ENCODE data around the gene PNRC2. TPM values are rescaled to one million over a fixed set of nuclear protein-coding genes. Genes with fewer than 3 reads are reported as not detected.

The PNRC2 gene
- total and polyA plus RNA-seq, 12 donors: 57.6 to 187 (median 136) TPM

DNA sequence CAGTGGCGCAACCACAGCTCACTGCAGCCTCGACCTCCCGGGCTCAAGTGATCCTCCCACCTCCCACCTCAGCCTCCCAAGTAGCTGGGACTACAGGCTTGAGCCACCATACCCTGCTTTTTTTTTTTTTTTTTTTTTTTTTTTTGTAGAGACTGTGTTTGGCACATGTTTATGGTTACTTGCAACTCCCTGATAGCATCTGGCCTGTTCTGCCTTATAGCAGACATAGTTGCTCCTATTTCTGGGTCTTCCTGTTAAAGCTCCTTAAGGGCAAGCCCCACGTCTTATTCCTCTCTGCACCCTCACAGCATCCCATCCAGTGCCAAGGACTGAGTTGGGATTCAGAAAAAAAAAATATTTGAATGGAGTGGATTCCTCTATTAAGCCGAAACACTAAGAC is 29.4 kb upstream of the PNRC2 start:
- TF ChIP-seq POLR2A (IDR thresholded peaks at IDR 0.05): no peak
- TF ChIP-seq, protein P1, sequence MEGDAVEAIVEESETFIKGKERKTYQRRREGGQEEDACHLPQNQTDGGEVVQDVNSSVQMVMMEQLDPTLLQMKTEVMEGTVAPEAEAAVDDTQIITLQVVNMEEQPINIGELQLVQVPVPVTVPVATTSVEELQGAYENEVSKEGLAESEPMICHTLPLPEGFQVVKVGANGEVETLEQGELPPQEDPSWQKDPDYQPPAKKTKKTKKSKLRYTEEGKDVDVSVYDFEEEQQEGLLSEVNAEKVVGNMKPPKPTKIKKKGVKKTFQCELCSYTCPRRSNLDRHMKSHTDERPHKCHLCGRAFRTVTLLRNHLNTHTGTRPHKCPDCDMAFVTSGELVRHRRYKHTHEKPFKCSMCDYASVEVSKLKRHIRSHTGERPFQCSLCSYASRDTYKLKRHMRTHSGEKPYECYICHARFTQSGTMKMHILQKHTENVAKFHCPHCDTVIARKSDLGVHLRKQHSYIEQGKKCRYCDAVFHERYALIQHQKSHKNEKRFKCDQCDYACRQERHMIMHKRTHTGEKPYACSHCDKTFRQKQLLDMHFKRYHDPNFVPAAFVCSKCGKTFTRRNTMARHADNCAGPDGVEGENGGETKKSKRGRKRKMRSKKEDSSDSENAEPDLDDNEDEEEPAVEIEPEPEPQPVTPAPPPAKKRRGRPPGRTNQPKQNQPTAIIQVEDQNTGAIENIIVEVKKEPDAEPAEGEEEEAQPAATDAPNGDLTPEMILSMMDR (IDR thresholded peaks at IDR 0.05): no peak
- H3K9me3 ChIP-seq (replicated peaks in 1 of 3): no peaks in the 10 kb centered on the region
- no peaks in the 10 kb centered on the region for H3K27me3 ChIP-seq
- DNase-seq: no peak
- no peaks in the 10 kb centered on the region for H3K4me1 ChIP-seq (replicated peaks in 1 of 2)
- H3K4me3 ChIP-seq: no peak overlapping the region
- intact Hi-C loops (cut with DNase I): no loop called here
- no peaks in the 10 kb centered on the region for H3K36me3 ChIP-seq (replicated peaks in 1 of 2)
- 82 to 95% (median 85%) methylated on average over 4 to 5 of the region's 5 CpGs for WGBS, 4 donors
- H3K27ac ChIP-seq: no peak overlapping the region

GRCh38 chr1:23930861-23931490 is 28.7 kb upstream of the PNRC2 start:
- Histone ChIP-seq H3K27ac (no peak overlapping the region), H3K27me3 (no peaks in the 10 kb centered on the region), H3K36me3 (replicated peaks in 1 of 2) (no peaks in the 10 kb centered on the region), H3K4me3 (no peak overlapping the region), H3K9me3 (replicated peaks in 1 of 3) (no peaks in the 10 kb centered on the region), H3K4me1 (replicated peaks in 1 of 2) (no peaks in the 10 kb centered on the region)
- no peak for DNase-seq
- TF ChIP-seq, protein P1 (IDR thresholded peaks at IDR 0.05): no peak
- TF ChIP-seq POLR2A (IDR thresholded peaks at IDR 0.05): no peak
- 49 to 57% (median 52%) methylated on average over 11 of the region's 11 CpGs for WGBS, 4 donors
- intact Hi-C loops (cut with DNase I): no loop called here

GRCh38 chr1:23931491-23931880 is 28.1 kb upstream of the PNRC2 start:
- intact Hi-C loops (cut with DNase I): no loop called here
- no peaks in the 10 kb centered on the region for H3K9me3 ChIP-seq (replicated peaks in 1 of 3)
- WGBS, 4 donors: 86 to 95% (median 92%) methylated on average over 1 of the region's 1 CpG
- H3K36me3 ChIP-seq (replicated peaks in 1 of 2): no peaks in the 10 kb centered on the region
- H3K27me3 ChIP-seq: no peaks in the 10 kb centered on the region
- H3K27ac ChIP-seq: no peak overlapping the region
- no peaks in the 10 kb centered on the region for H3K4me1 ChIP-seq (replicated peaks in 1 of 2)
- no peak for TF ChIP-seq POLR2A (IDR thresholded peaks at IDR 0.05)
- TF ChIP-seq, protein P1 (IDR thresholded peaks at IDR 0.05): no peak
- no peak overlapping the region for H3K4me3 ChIP-seq
- no peak for DNase-seq

DNA sequence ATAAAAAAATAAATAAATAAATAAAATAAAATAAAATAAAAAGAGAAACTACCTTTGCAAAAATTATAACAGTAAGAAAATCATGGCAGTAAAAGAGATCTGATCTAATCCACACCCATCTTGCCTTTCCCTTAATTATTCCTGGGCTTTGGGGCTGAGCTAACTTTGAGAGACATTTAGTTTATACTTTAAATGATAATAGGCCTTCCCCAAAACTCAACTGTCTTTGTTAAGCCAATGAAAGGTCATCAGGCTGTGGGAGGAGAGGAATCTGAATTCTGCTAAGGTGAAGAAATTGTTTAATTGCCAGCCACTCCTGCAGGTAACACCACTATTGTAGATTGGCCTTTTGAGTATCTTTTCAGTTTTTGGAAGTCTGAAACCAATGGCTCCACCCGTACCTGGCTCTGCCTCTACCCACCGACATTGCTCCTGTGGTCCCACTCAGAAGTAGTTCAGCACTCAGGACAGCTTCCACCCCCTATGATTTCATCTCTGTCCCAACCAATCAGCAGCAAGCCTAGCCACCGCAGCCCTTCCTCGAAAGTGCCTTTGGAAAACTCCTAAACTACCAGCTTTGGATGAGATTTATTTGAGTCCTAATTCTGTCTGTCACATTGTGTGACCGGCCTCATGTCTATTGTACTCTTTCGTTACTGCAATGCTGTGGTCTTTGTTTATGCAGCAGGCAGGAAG is 23.0 kb upstream of the PNRC2 start:
- WGBS, 4 donors: 59 to 69% (median 65%) methylated on average over 6 of the region's 6 CpGs
- H3K36me3 ChIP-seq (replicated peaks in 1 of 2): no peaks in the 10 kb centered on the region
- no peak for DNase-seq
- H3K4me3 ChIP-seq: no peak overlapping the region
- no peaks in the 10 kb centered on the region for H3K4me1 ChIP-seq (replicated peaks in 1 of 2)
- no peaks in the 10 kb centered on the region for H3K27me3 ChIP-seq
- intact Hi-C loops (cut with DNase I): no loop called here
- TF ChIP-seq POLR2A (IDR thresholded peaks at IDR 0.05): no peak
- TF ChIP-seq, protein P1 (IDR thresholded peaks at IDR 0.05): no peak
- H3K9me3 ChIP-seq (replicated peaks in 1 of 3): no peaks in the 10 kb centered on the region
- H3K27ac ChIP-seq: no peak overlapping the region
